ENCODE results near the gene USP47.

The USP47 gene

DNA sequence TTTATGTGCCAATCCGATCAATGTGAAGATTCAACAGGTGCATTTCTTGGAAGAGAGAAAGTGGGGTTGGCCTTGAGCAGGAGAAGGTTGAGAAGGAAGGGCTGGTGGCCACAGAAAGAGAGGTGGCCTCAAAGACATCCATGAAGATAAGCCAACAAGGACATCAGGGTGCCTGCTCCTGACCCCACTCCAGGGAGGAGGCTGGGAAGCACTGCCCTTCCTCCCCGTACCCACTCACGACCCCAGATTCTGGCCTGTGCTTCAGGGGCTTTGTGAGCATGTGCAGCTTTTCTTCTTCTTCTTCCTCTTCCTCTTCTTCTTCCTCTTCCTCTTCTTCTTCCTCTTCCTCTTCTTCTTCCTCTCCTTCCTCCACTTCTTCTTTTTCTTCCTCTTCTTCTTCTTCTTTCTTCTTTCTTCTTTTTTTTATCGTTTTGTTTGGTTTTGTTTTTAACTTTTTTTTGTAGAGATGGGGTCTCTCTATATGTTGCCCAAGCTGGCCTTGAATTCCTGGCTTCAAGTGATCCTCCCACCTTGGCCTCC, 136.4 kb downstream of the USP47 start:
- no peaks in the 10 kb centered on the region for H3K27me3 ChIP-seq (ENCODE audit: control insufficient read depth, insufficient read depth, low read length, poor library complexity, severe bottlenecking)
- no peaks in the 10 kb centered on the region for H3K36me3 ChIP-seq (ENCODE audit: control insufficient read depth, insufficient read depth, low read length)
- H3K27ac ChIP-seq (ENCODE audit: insufficient read depth, low read depth, low read length, poor library complexity, severe bottlenecking) = no peak overlapping the region
- no peak overlapping the region for H3K4me3 ChIP-seq (ENCODE audit: insufficient read depth, low read depth, low read length)
- no peaks in the 10 kb centered on the region for H3K9me3 ChIP-seq (ENCODE audit: control insufficient read depth, low read length)
- 95% methylated on average over 3 of the region's 4 CpGs for WGBS, 2 experiments
- peaks cover 22% of the 10 kb centered on the region for H3K4me1 ChIP-seq (ENCODE audit: control insufficient read depth, insufficient read depth, low read length)

DNA sequence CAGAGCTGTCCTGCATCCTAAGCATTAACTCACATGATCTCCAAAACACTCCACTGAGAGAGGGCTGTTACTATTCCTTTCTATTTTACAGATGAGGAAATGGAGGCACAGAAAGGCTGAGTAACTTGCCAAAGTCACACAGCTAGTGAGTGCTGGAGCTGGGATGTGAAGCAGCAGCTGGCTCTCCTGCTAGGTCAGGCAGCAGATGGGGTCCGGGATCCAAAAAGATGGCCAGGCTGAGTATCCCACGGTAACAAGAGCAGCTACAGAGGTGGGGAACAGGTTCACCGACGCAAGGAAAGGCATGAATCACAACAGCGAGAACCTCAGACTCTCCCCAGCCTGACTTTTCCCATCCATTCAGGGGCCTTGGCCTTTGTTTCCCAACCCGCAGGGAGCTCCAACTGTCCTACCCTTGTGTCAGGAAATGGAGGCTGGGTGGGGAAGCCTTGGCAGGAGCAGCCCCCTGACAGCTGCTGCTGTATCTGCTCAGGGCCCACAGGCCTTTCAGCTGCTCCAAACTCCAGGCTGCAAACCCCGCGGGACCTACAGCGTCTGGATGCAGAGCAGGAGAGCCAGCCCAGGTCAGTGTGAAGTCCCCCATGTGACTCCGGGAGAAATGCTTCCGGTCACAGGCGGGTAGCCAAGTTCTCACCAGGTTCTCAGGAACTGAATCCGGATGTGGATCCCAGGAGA, 137.2 kb downstream of the USP47 start:
- Histone ChIP-seq H3K9me3 (ENCODE audit: control insufficient read depth, low read length) (no peaks in the 10 kb centered on the region), H3K4me3 (ENCODE audit: insufficient read depth, low read depth, low read length) (no peak overlapping the region), H3K27me3 (ENCODE audit: control insufficient read depth, insufficient read depth, low read length, poor library complexity, severe bottlenecking) (no peaks in the 10 kb centered on the region), H3K36me3 (ENCODE audit: control insufficient read depth, insufficient read depth, low read length) (no peaks in the 10 kb centered on the region), H3K4me1 (ENCODE audit: control insufficient read depth, insufficient read depth, low read length) (peaks cover 15% of the 10 kb centered on the region), H3K27ac (ENCODE audit: insufficient read depth, low read depth, low read length, poor library complexity, severe bottlenecking) (no peak overlapping the region)
- 79 to 87% methylated on average over 13 of the region's 13 CpGs for WGBS, 2 experiments

DNA sequence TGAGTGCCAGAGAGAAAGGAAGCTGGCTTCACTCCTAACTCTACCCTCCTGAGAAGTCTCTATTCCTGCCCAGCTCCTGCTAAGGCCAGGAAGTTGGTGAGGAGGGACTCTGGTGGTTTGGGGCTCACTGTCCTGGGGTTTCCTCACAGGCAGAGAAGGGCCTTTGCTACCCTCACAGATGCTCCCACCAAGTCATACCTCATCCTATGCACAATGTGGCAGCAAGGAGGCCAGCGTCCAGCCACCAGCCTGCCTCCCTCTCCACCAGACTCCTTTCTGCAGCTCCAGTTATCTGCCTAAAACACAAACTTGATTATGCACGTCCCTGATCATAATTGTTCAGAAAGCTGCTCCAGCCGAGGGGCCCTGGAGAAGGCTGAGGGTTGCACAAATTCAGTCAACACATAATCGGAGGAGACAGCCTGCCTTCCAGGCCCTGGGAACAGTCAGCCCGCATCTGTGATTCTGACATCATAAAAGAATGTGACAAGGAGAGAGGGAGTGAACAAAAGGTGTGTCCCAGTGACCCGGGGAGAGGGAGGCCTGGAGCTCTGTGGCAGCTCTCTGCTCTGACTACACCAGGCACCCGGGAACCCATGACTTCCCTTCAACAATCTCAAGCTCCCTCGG, 137.8 kb downstream of the USP47 start:
- no peaks in the 10 kb centered on the region for H3K27me3 ChIP-seq (ENCODE audit: control insufficient read depth, insufficient read depth, low read length, poor library complexity, severe bottlenecking)
- 79 to 82% methylated on average over 8 of the region's 8 CpGs for WGBS, 2 experiments
- no peak overlapping the region for H3K4me3 ChIP-seq (ENCODE audit: insufficient read depth, low read depth, low read length)
- no peaks in the 10 kb centered on the region for H3K9me3 ChIP-seq (ENCODE audit: control insufficient read depth, low read length)
- H3K36me3 ChIP-seq (ENCODE audit: control insufficient read depth, insufficient read depth, low read length) = no peaks in the 10 kb centered on the region
- H3K4me1 ChIP-seq (ENCODE audit: control insufficient read depth, insufficient read depth, low read length) = peaks cover 13% of the 10 kb centered on the region
- H3K27ac ChIP-seq (ENCODE audit: insufficient read depth, low read depth, low read length, poor library complexity, severe bottlenecking) = no peak overlapping the region

DNA sequence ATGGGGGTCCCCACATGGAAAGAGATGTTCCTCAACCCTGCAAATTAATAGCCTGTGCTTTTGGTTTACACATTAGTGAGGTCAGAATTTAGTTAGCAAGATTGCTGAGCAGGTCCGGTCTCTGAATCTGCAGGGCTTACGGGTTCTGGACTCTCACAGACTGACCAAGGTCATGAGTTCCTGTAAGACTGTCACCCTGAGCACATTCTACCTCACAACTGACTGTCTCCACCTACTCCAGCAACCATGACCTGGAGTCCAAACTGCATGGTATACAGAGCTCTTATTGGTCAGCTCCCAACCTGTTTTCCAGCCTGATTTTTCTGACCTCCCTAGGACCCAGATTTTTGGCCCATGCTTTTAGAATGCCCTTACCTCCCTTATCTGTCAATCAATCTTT, 138.4 kb downstream of the USP47 start:
- Histone ChIP-seq H3K4me3 (ENCODE audit: insufficient read depth, low read depth, low read length) (no peak overlapping the region), H3K27ac (ENCODE audit: insufficient read depth, low read depth, low read length, poor library complexity, severe bottlenecking) (no peak overlapping the region), H3K36me3 (ENCODE audit: control insufficient read depth, insufficient read depth, low read length) (no peaks in the 10 kb centered on the region), H3K9me3 (ENCODE audit: control insufficient read depth, low read length) (no peaks in the 10 kb centered on the region), H3K4me1 (ENCODE audit: control insufficient read depth, insufficient read depth, low read length) (peaks cover 13% of the 10 kb centered on the region), H3K27me3 (ENCODE audit: control insufficient read depth, insufficient read depth, low read length, poor library complexity, severe bottlenecking) (no peaks in the 10 kb centered on the region)
- 94 to 96% methylated on average over 2 of the region's 2 CpGs for WGBS, 2 experiments

DNA sequence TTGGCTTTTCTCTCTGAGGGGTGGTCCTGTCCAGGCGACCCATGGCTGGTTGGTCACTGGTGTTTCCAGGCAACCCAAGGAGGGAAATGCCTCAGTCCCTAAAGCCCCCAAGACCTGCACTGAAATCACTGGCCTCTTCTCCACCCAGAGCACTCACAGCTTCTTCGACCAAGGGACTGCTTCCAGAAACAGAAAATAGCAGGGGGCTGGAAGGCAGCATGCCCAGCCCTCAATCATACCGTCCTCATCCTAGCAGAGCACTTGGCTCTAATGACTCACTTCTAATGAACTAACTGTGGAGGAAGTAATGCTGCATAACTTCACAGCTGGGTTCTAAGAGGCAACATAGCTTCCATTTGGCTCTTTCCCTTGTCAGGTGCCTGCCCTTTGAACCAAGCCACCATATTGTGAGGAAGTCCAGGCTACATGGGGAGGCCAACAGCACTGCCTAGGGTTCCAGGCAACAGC, 139.1 kb downstream of the USP47 start:
- Histone ChIP-seq H3K9me3 (ENCODE audit: control insufficient read depth, low read length) (no peaks in the 10 kb centered on the region), H3K27ac (ENCODE audit: insufficient read depth, low read depth, low read length, poor library complexity, severe bottlenecking) (no peak overlapping the region), H3K4me1 (ENCODE audit: control insufficient read depth, insufficient read depth, low read length) (peaks cover 13% of the 10 kb centered on the region), H3K36me3 (ENCODE audit: control insufficient read depth, insufficient read depth, low read length) (no peaks in the 10 kb centered on the region), H3K27me3 (ENCODE audit: control insufficient read depth, insufficient read depth, low read length, poor library complexity, severe bottlenecking) (no peaks in the 10 kb centered on the region), H3K4me3 (ENCODE audit: insufficient read depth, low read depth, low read length) (no peak overlapping the region)
- WGBS, 2 experiments = 92 to 93% methylated on average over 3 of the region's 3 CpGs

DNA sequence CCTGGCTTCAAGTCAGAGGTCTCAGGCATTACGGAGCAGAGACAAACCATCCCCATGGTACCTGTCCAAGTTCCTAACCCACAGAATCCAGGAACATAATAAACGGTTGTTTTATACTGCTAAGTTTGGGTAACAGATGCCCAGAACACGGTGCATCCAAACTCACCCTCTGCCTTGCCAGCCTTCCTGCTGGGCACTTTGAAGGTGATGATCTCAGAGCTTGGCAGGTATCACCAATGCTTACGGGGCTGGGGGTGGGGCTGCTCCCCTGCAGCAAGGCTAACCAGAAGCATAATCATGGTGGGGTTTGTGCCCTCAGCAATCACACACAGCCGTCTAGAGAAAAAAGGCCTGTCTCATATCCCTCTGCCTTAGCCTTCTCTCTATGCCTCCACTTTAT, 139.6 kb downstream of the USP47 start:
- 86 to 87% methylated on average over 5 of the region's 5 CpGs for WGBS, 2 experiments

DNA sequence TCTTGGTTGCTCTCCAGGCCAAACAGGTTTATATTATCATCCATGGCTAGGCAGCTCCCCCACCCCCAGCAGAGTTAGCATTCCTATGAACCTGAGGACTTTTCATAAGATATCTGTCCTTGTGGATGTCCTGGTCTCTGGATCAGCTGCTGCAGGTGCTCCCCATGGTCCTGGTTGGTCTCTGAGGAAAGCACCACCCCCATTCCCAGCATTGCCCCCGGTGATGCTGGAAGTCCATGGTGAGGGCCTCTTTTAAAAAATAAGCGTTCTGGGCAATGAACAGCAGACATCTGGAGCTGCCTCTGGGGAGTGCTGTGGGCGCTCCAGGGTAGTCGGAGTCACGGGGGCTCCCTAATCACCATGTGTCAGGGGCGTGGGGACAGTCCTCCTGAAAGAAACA, 140.1 kb downstream of the USP47 start:
- WGBS, 2 experiments = 93 to 94% methylated on average over 6 of the region's 6 CpGs
- H3K36me3 ChIP-seq (ENCODE audit: control insufficient read depth, insufficient read depth, low read length) = no peaks in the 10 kb centered on the region
- H3K9me3 ChIP-seq (ENCODE audit: control insufficient read depth, low read length) = no peaks in the 10 kb centered on the region
- peaks cover 9% of the 10 kb centered on the region for H3K4me1 ChIP-seq (ENCODE audit: control insufficient read depth, insufficient read depth, low read length)
- H3K4me3 ChIP-seq (ENCODE audit: insufficient read depth, low read depth, low read length) = no peak overlapping the region
- H3K27me3 ChIP-seq (ENCODE audit: control insufficient read depth, insufficient read depth, low read length, poor library complexity, severe bottlenecking) = no peaks in the 10 kb centered on the region
- H3K27ac ChIP-seq (ENCODE audit: insufficient read depth, low read depth, low read length, poor library complexity, severe bottlenecking) = no peak overlapping the region

More for the DNA sequence above, 139.6 kb downstream of the USP47 start:
- H3K27ac ChIP-seq (ENCODE audit: insufficient read depth, low read depth, low read length, poor library complexity, severe bottlenecking) = no peak overlapping the region
- H3K36me3 ChIP-seq (ENCODE audit: control insufficient read depth, insufficient read depth, low read length) = no peaks in the 10 kb centered on the region
- no peak overlapping the region for H3K4me3 ChIP-seq (ENCODE audit: insufficient read depth, low read depth, low read length)
- no peaks in the 10 kb centered on the region for H3K27me3 ChIP-seq (ENCODE audit: control insufficient read depth, insufficient read depth, low read length, poor library complexity, severe bottlenecking)
- H3K9me3 ChIP-seq (ENCODE audit: control insufficient read depth, low read length) = no peaks in the 10 kb centered on the region
- H3K4me1 ChIP-seq (ENCODE audit: control insufficient read depth, insufficient read depth, low read length) = peaks cover 12% of the 10 kb centered on the region

DNA sequence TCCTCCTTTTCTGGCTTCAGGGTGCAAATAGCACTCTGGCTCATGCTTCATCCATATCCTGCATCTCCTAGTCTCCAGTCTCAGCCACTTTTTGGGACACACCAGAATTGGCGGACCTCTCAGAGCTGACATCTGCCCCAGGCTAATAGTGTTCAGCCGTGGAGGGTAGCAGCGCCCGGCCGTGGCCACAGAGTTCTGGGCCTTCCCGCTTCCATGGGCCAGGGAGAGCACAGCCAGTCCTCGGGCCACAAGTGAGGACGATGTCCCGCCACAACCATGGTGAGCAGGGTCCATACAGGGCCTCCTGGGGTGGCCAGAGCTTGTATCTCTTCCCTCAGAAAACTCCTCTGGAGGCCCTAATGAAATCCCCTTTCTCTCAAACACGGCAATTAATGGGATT, 140.7 kb downstream of the USP47 start:
- 94 to 97% methylated on average over 10 of the region's 10 CpGs for WGBS, 2 experiments
- Histone ChIP-seq H3K27me3 (ENCODE audit: control insufficient read depth, insufficient read depth, low read length, poor library complexity, severe bottlenecking) (no peaks in the 10 kb centered on the region), H3K9me3 (ENCODE audit: control insufficient read depth, low read length) (no peaks in the 10 kb centered on the region), H3K27ac (ENCODE audit: insufficient read depth, low read depth, low read length, poor library complexity, severe bottlenecking) (no peak overlapping the region), H3K36me3 (ENCODE audit: control insufficient read depth, insufficient read depth, low read length) (no peaks in the 10 kb centered on the region), H3K4me1 (ENCODE audit: control insufficient read depth, insufficient read depth, low read length) (peaks cover 2% of the 10 kb centered on the region), H3K4me3 (ENCODE audit: insufficient read depth, low read depth, low read length) (no peak overlapping the region)

DNA sequence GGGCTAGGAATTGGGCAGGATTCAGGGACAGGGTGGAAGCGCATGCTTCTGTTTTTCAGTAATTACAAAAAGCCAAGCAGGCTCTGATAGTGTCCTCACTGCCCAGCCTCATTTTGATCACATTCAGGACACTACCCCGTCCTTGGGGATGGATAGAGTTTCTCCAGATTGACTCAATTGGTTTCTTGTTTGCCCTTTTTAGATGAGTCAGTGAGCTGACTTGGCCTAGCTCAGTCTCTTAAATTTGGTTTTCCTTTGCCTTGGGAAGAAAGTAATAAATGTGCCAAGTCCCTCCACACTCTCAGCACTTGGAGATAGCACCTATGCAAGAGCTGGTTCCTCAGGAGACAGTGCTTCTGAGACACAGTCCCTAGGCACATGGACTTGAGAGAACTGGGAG, 141.2 kb downstream of the USP47 start:
- no peaks in the 10 kb centered on the region for H3K27me3 ChIP-seq (ENCODE audit: control insufficient read depth, insufficient read depth, low read length, poor library complexity, severe bottlenecking)
- no peaks in the 10 kb centered on the region for H3K4me1 ChIP-seq (ENCODE audit: control insufficient read depth, insufficient read depth, low read length)
- H3K27ac ChIP-seq (ENCODE audit: insufficient read depth, low read depth, low read length, poor library complexity, severe bottlenecking) = no peak overlapping the region
- H3K4me3 ChIP-seq (ENCODE audit: insufficient read depth, low read depth, low read length) = no peak overlapping the region
- H3K9me3 ChIP-seq (ENCODE audit: control insufficient read depth, low read length) = no peaks in the 10 kb centered on the region
- 89 to 97% methylated on average over 2 of the region's 2 CpGs for whole genome bisulfite sequencing, 2 experiments
- H3K36me3 ChIP-seq (ENCODE audit: control insufficient read depth, insufficient read depth, low read length) = no peaks in the 10 kb centered on the region

DNA sequence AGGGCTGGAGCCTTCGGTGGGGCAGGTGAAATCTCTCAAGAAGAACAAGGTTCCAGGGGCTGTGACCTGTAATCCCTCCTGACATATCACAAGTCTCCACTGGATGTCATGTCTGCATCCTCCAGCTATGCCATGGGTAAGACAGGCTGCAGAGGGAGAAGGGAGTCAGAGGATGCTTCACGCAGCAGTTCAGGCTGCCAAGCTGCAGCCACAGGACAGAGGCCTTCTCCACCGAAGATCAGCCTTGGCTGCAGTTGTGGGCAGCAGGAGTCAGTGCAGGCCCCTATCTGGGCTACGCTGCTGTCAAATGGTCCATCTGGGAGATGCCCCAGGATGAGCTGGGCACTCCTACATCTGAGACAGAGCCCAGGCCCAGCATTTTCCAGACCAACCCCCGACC, 141.7 kb downstream of the USP47 start:
- Histone ChIP-seq H3K36me3 (ENCODE audit: control insufficient read depth, insufficient read depth, low read length) (no peaks in the 10 kb centered on the region), H3K4me1 (ENCODE audit: control insufficient read depth, insufficient read depth, low read length) (no peaks in the 10 kb centered on the region), H3K27me3 (ENCODE audit: control insufficient read depth, insufficient read depth, low read length, poor library complexity, severe bottlenecking) (no peaks in the 10 kb centered on the region), H3K4me3 (ENCODE audit: insufficient read depth, low read depth, low read length) (no peak overlapping the region), H3K27ac (ENCODE audit: insufficient read depth, low read depth, low read length, poor library complexity, severe bottlenecking) (no peak overlapping the region), H3K9me3 (ENCODE audit: control insufficient read depth, low read length) (no peaks in the 10 kb centered on the region)
- WGBS, 2 experiments = 85 to 88% methylated on average over 5 of the region's 5 CpGs
